ENCODE measurements around the gene SLC13A4.
A peak's percentile ranks its signal among the peaks of the same experiment; 100 is the strongest.

GRCh38 chr7:135673360-135673706, 54.7 kb downstream of the SLC13A4 start:
- TF ChIP-seq CTCF (conservative IDR thresholded peaks at IDR 0.05; ENCODE audit: low read depth, low read length) (no peak), RAD21 (IDR thresholded peaks at IDR 0.05; ENCODE audit: low read length) (no peak), RFX5 (IDR thresholded peaks at IDR 0.05; ENCODE audit: low read depth, low read length) (no peak), FOS (IDR thresholded peaks at IDR 0.05; ENCODE audit: low read depth, low read length) (0 out of 2 replicates have a peak, but pooled peaks have one; percentile 37), CEBPB (IDR thresholded peaks at IDR 0.05; ENCODE audit: low read depth, low read length) (no peak), POLR2A (IDR thresholded peaks at IDR 0.05; ENCODE audit: low read depth, low read length) (no peak)

All from IMR-90 (cell line).